DMS53 treated with DMSO at 0.1 percent for 48 hours (cell line): Measurements from ENCODE around the gene ZBTB16.
A peak's percentile ranks its signal among the peaks of the same experiment; 100 is the strongest.

Experiments used
- DNase-seq: peaks from one replicate; lab custom pipeline; 2025; ENCODE audit not compliant: unreplicated experiment; lab: John Stamatoyannopoulos, UW

Gene ZBTB16

DNA sequence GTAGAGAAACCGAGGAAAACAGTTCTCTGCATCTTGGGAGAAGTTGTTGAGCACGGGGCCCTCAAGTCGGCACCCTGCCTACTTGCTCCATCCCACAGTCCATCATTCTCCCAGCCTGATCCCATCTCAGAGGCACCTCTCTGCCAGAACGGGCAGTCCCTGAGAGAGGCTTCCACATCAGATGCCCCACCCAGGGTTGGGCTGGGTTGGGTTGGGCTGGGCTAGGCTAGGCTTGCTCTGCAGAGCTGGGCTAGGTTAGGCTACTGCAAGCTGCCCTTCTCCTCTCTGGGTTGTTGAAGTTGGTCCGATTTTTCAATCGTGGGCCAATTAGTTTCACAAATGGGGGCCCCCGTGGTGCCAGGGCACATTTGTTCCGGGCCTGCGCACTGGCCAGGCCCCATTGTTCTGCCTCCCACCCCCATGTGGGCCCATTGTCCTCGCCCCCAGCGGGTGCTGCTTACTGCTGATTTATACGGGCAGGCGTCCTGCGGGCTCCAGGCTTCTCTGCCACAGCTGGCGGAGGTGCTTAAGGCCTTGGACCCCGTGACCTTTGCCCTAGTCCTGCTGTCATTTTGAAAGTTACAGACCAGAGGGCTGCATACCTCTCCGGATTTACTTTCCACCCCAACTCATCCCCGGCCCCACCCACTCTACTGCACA, 173.0 kb downstream of the ZBTB16 start:
- DNase-seq, result no peak

DNA sequence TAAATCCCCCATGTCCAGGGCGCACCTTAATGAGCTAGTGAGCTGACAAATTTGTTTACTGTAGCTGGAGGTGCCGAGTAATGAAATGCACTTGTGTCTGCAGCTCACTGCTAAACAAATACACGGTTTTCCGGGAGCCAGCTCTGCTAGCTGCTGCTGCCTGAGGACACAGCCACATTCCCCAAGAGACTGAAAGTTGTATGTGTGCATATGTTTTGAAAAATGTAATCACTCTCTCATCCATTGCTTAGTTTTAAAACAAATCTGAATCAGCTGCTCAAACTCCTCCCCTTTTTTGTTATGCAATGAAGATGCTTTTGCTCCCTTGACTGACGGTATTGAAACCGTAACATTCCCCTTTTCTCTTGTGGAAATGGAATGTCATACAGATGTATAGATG, 174.2 kb downstream of the ZBTB16 start:
- DNase-seq, result peak; percentile 36

DNA sequence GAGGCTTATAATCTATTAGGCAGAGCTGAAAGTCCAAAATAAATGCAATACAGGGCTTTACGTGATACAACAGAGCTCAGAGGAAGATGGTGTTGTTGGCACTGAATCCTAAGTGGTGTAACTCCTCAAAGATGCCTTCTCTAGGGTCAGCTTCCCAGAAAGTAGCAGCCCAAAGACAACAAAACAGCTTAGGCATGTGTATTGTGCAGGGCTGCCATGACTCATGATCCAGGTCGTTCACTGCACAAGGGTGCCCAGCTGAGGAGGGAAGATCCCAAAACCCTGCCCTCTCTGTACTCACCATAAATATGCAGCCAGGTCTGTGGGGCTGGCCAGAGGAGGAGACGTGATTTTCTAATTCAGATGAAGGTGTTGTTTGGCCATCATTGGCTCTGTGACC, 177.3 kb downstream of the ZBTB16 start:
- DNase-seq, result no peak

GRCh38 chr11:114237321-114238280, 178.1 kb downstream of the ZBTB16 start:
- DNase-seq, result no peak

DNA sequence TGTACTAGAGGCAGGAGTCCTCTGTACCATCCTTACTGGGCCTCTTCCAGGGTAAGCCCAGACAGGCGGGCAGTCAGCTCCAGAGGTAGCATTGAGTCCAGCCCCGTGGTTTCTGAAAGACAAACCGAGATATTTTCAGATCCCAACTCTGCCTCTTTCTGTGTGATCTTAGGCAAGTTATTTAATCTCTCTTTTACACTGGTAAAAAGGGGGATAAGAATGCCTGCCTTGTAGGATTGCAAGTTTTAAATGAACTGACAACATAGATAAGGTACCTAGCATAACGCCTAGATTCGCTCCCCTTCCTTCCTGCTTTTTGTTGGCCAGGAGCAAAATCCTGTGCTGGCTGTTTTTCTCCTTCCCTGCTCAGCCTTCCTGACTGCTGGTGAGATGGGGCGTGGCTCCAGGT, 180.2 kb downstream of the ZBTB16 start:
- no peak for DNase-seq

DNA sequence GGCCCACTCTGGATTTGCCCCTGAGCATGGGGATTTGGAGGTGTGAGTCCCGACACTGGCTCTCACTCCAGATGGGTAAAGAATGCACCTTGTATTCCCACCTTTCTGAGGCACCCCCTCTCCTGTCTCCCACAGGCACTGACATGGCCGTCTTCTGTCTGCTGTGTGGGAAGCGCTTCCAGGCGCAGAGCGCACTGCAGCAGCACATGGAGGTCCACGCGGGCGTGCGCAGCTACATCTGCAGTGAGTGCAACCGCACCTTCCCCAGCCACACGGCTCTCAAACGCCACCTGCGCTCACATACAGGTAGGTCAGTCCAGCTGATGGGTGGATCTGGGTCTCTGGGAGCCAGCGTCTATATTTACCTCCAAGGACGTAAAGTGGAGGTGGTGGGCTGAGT, 182.5 kb downstream of the ZBTB16 start:
- DNase-seq, result no peak

DNA sequence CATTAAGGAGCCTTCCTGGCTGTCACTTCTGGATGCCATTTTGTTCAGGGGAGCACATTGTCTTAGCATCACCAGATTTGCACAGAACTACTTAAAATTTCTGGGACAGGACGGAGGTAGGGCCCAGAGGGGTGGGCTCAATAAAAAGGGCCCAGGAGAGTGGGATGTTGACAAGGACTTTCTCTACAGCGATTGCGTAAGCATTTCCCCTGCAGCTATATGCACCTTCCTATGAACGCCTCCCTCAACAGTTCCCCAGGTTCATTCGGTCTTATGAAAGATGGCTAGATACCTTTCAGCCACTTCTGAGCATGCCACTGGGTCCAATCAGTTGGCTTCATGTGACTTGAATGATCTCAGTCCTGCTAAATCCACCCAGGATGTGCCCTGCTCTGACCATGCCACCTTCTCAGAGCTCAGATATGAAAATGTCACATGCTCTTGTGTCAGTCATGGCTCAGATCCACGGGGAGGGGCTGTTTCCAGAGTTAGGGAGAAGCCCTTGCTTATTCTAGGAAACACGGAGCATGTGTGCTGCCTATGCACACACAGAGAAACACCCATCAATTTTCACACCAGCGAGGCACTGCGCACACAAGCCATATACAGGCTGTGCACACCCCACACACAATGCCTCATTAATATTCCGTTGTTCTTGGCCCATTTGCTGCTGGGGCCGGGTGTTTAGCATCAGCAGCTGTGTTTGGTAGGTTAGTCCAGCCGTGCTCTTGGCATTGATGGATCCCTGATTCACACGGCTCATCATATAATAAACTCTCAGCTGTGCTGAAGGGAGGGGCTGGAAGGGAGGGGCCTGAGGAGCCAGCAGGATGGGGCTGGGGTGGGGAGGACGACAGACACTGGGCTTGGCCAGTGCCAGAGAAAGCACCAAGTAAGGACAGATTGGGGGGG, 184.2 kb downstream of the ZBTB16 start:
- DNase-seq, result no peak

GRCh38 chr11:114244726-114245394, 185.3 kb downstream of the ZBTB16 start:
- no peak for DNase-seq

DNA sequence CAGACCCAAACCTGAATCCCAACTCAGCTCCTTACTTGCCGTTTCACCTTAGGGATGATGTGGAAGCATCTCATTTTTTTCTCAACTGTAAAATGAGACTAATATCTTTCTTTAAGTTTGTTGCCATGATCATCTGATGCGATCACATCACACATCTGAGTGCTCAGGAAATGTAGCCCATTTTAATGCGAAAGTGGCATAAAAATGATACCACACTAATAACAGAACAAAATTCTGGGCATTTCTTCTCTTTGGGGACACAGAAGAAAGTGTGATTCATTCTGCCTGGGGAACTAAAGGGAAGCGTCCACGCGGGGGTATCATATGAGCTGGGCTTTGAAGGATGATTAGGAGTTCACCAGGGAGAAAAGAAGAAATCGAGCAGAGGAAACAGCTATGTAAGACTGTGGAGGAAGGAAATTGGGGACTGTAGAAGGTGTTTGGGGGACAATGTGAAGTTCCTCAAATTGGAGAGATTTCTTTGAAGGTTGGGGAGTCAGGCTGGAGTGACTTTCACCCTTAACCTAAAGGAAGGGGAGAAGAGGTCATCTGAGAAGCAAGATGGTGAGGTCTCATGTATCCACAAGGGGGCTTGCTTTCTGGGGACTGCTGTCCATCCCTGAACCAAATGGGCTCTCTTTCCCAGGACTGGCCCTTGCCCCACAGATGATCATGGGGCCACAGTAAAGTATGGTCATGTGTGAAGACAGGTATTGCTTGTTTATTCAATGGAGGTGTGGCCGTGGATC, 187.0 kb downstream of the ZBTB16 start:
- no peak for DNase-seq

DNA sequence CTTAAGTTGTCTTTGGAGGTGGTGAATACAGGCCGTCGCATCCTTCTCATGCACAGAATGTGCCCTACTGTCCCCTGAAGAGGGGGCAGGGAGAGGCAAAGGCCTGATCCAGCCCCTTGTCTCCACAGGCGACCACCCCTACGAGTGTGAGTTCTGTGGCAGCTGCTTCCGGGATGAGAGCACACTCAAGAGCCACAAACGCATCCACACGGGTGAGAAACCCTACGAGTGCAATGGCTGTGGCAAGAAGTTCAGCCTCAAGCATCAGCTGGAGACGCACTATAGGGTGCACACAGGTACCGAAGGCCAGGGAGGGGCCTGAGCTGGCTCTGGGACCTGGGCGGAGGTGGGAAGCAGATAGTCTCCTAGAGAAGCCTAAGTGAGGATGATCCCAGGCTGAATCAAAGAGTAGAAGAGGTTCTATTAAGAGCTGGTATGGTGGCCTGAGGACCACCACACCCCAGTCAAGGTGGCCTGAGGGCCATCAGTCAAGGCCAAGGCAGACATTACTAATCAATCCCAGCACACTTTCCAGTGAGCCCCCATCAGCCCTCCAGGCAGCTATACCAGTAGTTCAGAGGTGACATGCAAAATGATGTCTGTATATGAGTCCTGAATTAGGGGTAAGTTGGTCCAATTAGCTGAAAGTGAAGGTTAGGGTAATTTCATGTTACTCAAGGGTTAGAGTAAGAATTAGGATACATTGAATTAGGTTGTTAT, 187.7 kb downstream of the ZBTB16 start:
- DNase-seq, result no peak

- no peak for DNase-seq
These were observed 190.7 kb downstream of the ZBTB16 start for GRCh38 chr11:114250180-114250579.

DNA sequence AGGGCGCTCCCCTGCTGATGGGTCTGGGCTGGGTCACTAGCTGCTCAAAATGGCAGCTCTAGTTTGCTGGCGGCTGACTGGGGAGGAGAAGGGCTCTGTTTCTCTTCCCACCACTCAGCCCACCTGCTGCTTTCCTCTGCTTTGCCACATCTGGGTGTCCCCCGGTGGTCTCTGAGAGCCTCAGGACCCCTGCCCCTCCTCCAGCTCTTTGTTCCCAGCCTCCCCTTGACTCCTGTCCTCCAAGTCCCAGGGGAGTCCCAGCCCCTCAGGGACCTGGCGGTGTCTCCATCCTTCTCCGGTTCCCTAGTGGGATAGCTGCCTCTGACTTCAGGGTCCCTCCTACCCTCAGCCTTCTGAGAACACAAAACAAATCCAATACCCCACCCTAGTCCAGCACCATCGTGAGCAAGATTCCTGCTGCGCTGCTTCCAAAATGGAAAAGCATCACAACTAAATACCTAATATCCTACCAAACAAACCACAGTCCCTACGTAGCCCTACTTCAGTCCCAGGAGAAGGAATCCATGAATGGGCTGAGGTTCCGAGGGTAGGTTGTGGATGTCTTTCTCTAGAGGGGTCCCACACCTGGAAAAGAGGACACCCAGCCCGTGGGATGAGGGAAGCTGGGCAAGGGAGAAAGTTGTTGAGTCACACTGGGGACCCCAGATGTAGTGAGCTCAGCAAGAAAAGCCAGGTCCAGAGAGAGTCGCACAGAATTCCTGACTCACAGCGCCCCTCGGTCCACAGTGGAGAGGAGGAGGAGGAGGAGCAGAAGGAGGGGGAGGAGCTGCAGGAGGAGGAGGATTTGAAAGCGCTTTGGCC, 191.7 kb downstream of the ZBTB16 start:
- DNase-seq, result no peak

DNA sequence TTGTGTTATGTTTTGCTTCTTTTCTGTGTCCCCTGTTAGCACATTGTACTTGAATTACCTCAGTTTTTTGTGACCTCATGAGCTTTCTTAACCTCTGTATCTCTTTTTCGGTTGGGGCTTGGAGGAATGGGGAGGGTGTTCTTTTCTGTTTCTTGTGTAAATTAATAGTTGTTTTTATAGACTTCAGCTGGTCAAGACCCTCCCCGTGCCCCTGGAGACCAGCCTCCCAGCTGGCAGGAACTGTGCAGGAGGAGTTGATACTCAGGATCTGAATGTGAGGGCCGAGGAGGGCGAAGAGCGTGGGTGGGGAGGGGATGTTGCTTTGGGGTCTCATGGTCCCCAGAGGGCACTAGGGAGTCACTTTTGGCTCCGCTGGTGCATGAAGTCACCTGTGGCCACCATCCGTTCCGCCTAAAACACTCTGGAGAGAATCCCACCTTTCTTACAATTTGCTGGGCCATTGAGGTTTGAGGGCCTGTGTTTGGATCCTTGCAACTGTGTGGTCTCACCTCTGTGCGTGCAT, 192.4 kb downstream of the ZBTB16 start:
- no peak for DNase-seq

DNA sequence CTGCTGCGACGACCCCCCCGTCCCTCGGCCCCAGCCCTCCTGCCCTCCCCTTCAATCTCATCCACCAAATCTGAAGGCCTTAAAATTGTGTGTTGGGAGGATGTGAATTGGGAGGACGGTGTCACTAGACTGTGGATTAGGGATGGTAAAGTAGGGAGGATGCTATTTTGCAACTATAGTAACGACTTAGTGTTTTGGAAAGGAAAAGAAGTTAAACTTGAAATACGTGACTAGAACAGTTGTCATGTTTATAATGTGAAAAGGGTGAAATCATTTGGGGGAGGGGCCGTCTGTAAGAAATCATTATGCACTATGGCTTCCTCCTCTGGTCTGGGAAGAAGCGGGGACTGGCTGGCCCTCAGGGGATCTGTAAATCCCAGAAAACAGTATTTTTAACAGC, 193.3 kb downstream of the ZBTB16 start:
- no peak for DNase-seq

DNA sequence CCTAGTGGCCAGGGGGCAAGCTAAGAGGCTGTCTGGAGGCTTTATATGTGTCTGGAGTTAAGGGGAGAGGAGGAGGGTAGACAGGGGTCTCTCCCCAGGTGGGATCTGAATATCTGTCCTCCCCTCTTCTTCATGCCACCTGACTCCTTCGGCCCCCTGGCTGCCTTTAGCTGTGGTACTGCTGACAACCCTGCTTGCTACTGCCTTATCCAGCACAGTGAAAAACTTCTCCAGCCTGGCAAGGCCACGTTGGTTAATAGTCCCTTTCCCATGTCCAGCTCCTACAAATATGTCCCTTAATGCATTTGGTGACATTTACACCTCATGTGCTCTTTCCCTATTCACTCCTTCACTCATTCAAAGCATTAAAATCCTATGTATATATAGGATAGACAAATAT, 194.3 kb downstream of the ZBTB16 start:
- DNase-seq, result no peak

GRCh38 chr11:114254571-114255146, 195.1 kb downstream of the ZBTB16 start:
- no peak for DNase-seq

DNA sequence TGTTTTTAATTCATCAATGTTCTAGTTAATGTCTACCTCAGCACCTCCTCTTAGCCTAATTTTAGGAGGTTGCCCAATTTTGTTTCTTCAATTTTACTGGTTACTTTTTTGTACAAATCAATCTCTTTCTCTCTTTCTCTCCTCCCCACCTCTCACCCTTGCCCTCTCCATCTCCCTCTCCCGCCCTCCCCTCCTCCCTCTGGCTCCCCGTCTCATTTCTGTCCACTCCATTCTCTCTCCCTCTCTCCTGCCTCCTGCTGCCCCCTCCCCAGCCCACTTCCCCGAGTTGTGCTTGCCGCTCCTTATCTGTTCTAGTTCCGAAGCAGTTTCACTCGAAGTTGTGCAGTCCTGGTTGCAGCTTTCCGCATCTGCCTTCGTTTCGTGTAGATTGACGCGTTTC, 195.8 kb downstream of the ZBTB16 start:
- no peak for DNase-seq
